Rectal smooth muscle tissue (tissue), 1 donor: ENCODE data around the gene PPP6C.
"Not testable (repeated sequence)": the region's sequence is repeated elsewhere in the genome, so short reads cannot be mapped to it uniquely, and the experiment has no call there.

Experiments used
- H3K27ac ChIP-seq: one replicate; pipeline ENCODE4 v1.7.0; 2013; ENCODE audit warnings: low read depth, low read length, inconsistent platforms
- H3K27me3 ChIP-seq: one replicate; pipeline ENCODE4 v1.7.0; 2013; ENCODE audit warnings: low read length; ENCODE audit not compliant: control insufficient read depth, insufficient read depth
- H3K36me3 ChIP-seq: one replicate; pipeline ENCODE4 v1.7.0; 2013; ENCODE audit warnings: low read length; ENCODE audit not compliant: control insufficient read depth, insufficient read depth
- H3K4me1 ChIP-seq: one replicate; pipeline ENCODE4 v1.7.0; 2013; ENCODE audit warnings: low read length; ENCODE audit not compliant: control insufficient read depth, insufficient read depth
- H3K4me3 ChIP-seq: one replicate; pipeline ENCODE4 v1.7.0; 2013; ENCODE audit warnings: low read length
- H3K9ac ChIP-seq: one replicate; pipeline ENCODE4 v1.7.0; 2013; ENCODE audit warnings: low read length

The PPP6C gene

GRCh38 chr9:125177888-125178287, 11.7 kb downstream of the PPP6C start:
- Histone ChIP-seq H3K27me3 (no peaks in the 10 kb centered on the region), H3K4me3 (no peak overlapping the region), H3K27ac (no peak overlapping the region), H3K9ac (no peak overlapping the region), H3K4me1 (peaks cover 9% of the 10 kb centered on the region), H3K36me3 (no peaks in the 10 kb centered on the region)

GRCh38 chr9:125176636-125177035, 13.0 kb downstream of the PPP6C start:
- Histone ChIP-seq H3K4me1 (peaks cover 15% of the 10 kb centered on the region), H3K27me3 (no peaks in the 10 kb centered on the region), H3K27ac (no peak overlapping the region), H3K9ac (no peak overlapping the region), H3K4me3 (no peak overlapping the region), H3K36me3 (no peaks in the 10 kb centered on the region)

- Histone ChIP-seq H3K4me3 (peak overlapping the region; percentile 7), H3K9ac (no peak overlapping the region), H3K27me3 (no peaks in the 10 kb centered on the region), H3K36me3 (peaks cover 4% of the 10 kb centered on the region), H3K4me1 (peaks cover 15% of the 10 kb centered on the region), H3K27ac (no peak overlapping the region)
Observed at GRCh38 chr9:125172031-125172755, 17.4 kb downstream of the PPP6C start.

GRCh38 chr9:125169895-125170294, 19.7 kb downstream of the PPP6C start:
- H3K27ac ChIP-seq = no peak overlapping the region
- H3K36me3 ChIP-seq = peaks cover 4% of the 10 kb centered on the region
- H3K9ac ChIP-seq = no peak overlapping the region
- H3K4me3 ChIP-seq = no peak overlapping the region
- peaks cover 7% of the 10 kb centered on the region for H3K4me1 ChIP-seq
- H3K27me3 ChIP-seq = no peaks in the 10 kb centered on the region

- H3K27me3 ChIP-seq = no peaks in the 10 kb centered on the region
- peaks cover 4% of the 10 kb centered on the region for H3K36me3 ChIP-seq
- H3K4me3 ChIP-seq = no peak overlapping the region
- H3K27ac ChIP-seq = no peak overlapping the region
- H3K9ac ChIP-seq = no peak overlapping the region
- no peaks in the 10 kb centered on the region for H3K4me1 ChIP-seq
Observed at GRCh38 chr9:125166762-125167161, 22.8 kb downstream of the PPP6C start.

GRCh38 chr9:125162891-125163290, 26.7 kb downstream of the PPP6C start:
- not testable (repeated sequence) for H3K27me3 ChIP-seq, H3K4me3 ChIP-seq, H3K9ac ChIP-seq, H3K36me3 ChIP-seq, H3K27ac ChIP-seq, H3K4me1 ChIP-seq

- Histone ChIP-seq H3K4me3 (no peak overlapping the region), H3K36me3 (no peaks in the 10 kb centered on the region), H3K4me1 (peaks cover 7% of the 10 kb centered on the region), H3K9ac (no peak overlapping the region), H3K27me3 (no peaks in the 10 kb centered on the region), H3K27ac (no peak overlapping the region)
Observed at GRCh38 chr9:125161284-125161918, 28.2 kb downstream of the PPP6C start.

GRCh38 chr9:125160750-125161149, 28.9 kb downstream of the PPP6C start:
- no peaks in the 10 kb centered on the region for H3K36me3 ChIP-seq
- H3K4me1 ChIP-seq = peaks cover 7% of the 10 kb centered on the region
- H3K4me3 ChIP-seq = no peak overlapping the region
- H3K9ac ChIP-seq = no peak overlapping the region
- H3K27ac ChIP-seq = no peak overlapping the region
- H3K27me3 ChIP-seq = no peaks in the 10 kb centered on the region

- H3K4me1 ChIP-seq = peaks cover 6% of the 10 kb centered on the region
- H3K4me3 ChIP-seq = no peak overlapping the region
- H3K36me3 ChIP-seq = no peaks in the 10 kb centered on the region
- no peak overlapping the region for H3K9ac ChIP-seq
- H3K27ac ChIP-seq = no peak overlapping the region
- no peaks in the 10 kb centered on the region for H3K27me3 ChIP-seq
Observed at GRCh38 chr9:125156551-125156950, 33.1 kb downstream of the PPP6C start.

- Histone ChIP-seq H3K27me3 (no peaks in the 10 kb centered on the region), H3K4me1 (no peaks in the 10 kb centered on the region), H3K9ac (no peak overlapping the region), H3K36me3 (peaks cover 3% of the 10 kb centered on the region), H3K4me3 (no peak overlapping the region), H3K27ac (no peak overlapping the region)
Observed at GRCh38 chr9:125153712-125154367, 35.8 kb downstream of the PPP6C start.

GRCh38 chr9:125151730-125152129, 37.9 kb downstream of the PPP6C start:
- H3K9ac ChIP-seq = no peak overlapping the region
- H3K27me3 ChIP-seq = no peaks in the 10 kb centered on the region
- peaks cover 3% of the 10 kb centered on the region for H3K36me3 ChIP-seq
- H3K27ac ChIP-seq = no peak overlapping the region
- peaks cover 2% of the 10 kb centered on the region for H3K4me1 ChIP-seq
- no peak overlapping the region for H3K4me3 ChIP-seq

- Histone ChIP-seq H3K4me1 (peaks cover 9% of the 10 kb centered on the region), H3K36me3 (peaks cover 3% of the 10 kb centered on the region), H3K4me3 (no peak overlapping the region), H3K9ac (no peak overlapping the region), H3K27me3 (no peaks in the 10 kb centered on the region), H3K27ac (no peak overlapping the region)
Observed at GRCh38 chr9:125150349-125151245, 39.0 kb downstream of the PPP6C start.
